Spleen (tissue), 11 donors: ENCODE results near the gene CENPO. TPM values are rescaled to one million over a fixed set of nuclear protein-coding genes. Genes with fewer than 3 reads are reported as not detected.

Experiments
- DNase-seq: peaks from one replicate; pipeline ENCODE4 v3.0.0-alpha.2; 2020
- H3K27ac ChIP-seq, 8 donors: fragments of 200-600 bp; sonication (generic) in 7 of 8; 1 replicate in 4 of 8; 2 replicates in 4 of 8; pipeline versions ENCODE4 v1.5.0 to v1.8.0; 2016 to 2021; ENCODE audit warnings: inconsistent platforms in 4 of 8, mild to moderate bottlenecking in 4 of 8, moderate library complexity in 1 of 8
- H3K27me3 ChIP-seq, 7 donors: fragments of 200-600 bp; sonication (generic) in 6 of 7; replicated peaks in 1 of 7; 1 replicate in 4 of 7; 2 replicates in 3 of 7; pipeline versions ENCODE4 v1.5.0 to v1.8.0; 2016 to 2021; ENCODE audit warnings: inconsistent platforms in 3 of 7, mild to moderate bottlenecking in 1 of 7
- H3K36me3 ChIP-seq, 6 donors: fragments of 200-600 bp; sonication (generic) in 5 of 6; 1 replicate in 4 of 6; 2 replicates in 2 of 6; pipeline versions ENCODE4 v1.5.0 to v1.8.0; 2016 to 2021; ENCODE audit warnings: inconsistent platforms in 2 of 6
- H3K4me1 ChIP-seq, 6 donors: fragments of 200-600 bp; sonication (generic) in 5 of 6; 1 replicate in 3 of 6; 2 replicates in 3 of 6; pipeline versions ENCODE4 v1.5.0 to v1.8.0; 2016 to 2021; ENCODE audit warnings: inconsistent platforms in 3 of 6
- H3K4me3 ChIP-seq, 8 donors: fragments of 200-600 bp; sonication (generic) in 7 of 8; 1 replicate in 4 of 8; 2 replicates in 4 of 8; pipeline versions ENCODE4 v1.5.0 to v1.8.0; 2016 to 2021; ENCODE audit warnings: inconsistent platforms in 4 of 8, mild to moderate bottlenecking in 4 of 8, moderate library complexity in 2 of 8
- H3K9me3 ChIP-seq, 8 donors: fragments of 200-600 bp; sonication (generic) in 7 of 8; 1 replicate in 4 of 8; 2 replicates in 4 of 8; pipeline versions ENCODE4 v1.5.0 to v1.8.0; 2016 to 2021; ENCODE audit warnings: inconsistent platforms in 4 of 8
- CTCF ChIP-seq, 11 experiments: fragments of 200-600 bp in 7 of 11; fragments of 450-650 bp in 4 of 11; sonication (generic) in 4 of 11; IDR thresholded peaks in 8 of 11; conservative IDR thresholded peaks in 3 of 11; 1 replicate in 7 of 11; 2 replicates in 4 of 11; pipeline versions ENCODE4 v1.4.0 to v1.8.0; 2016 to 2021; ENCODE audit warnings: antibody characterized with exemption in 11 of 11, inconsistent platforms in 4 of 11, mild to moderate bottlenecking in 1 of 11
- POLR2A ChIP-seq, 3 donors: fragments of 450-650 bp; IDR thresholded peaks; one replicate each; pipeline ENCODE4 v1.5.1; 2017; ENCODE audit warnings: antibody characterized with exemption in 3 of 3, mild to moderate bottlenecking in 1 of 3
- POLR2AphosphoS5 ChIP-seq, 3 donors: sonication (generic); formaldehyde crosslinking; IDR thresholded peaks; one replicate each; pipeline ENCODE4 v1.5.1; 2017; ENCODE audit warnings: antibody characterized with exemption in 3 of 3
- WGBS, 5 donors: extraction: QIAGEN DNeasy Blood & Tissue Kit in 3 of 5; methylation state at CpG; one replicate each; pipeline versions ENCODE4 v1.1.5 to v1.1.7; 2013 to 2018; 5-methylcytosine and 5-hydroxymethylcytosine counted together
- intact Hi-C: fragments of 100-400 bp; cut with DNase I; formaldehyde crosslinking; loops from one replicate; pipeline ENCODE4 v1.15.0; 2023; ENCODE audit warnings: low total_unique reads
- polyA plus RNA-seq, 3 donors: library from polyadenylated mRNA; stranded (reverse); fragments of 200-250 nt; gene quantifications; one replicate each; pipeline ENCODE4 v1.2.1, GENCODE V29; 2013
- total RNA-seq, 7 donors: library from RNA; depleted of rRNA in 3 of 7; stranded (reverse); fragments of >200 nt in 3 of 7; fragmentation: NEBNext Ultra II Directional in 4 of 7; extraction: Animal tissue kit (Norgen Biotek cat#: 25700) in 4 of 7; gene quantifications; one replicate each; pipeline versions ENCODE4 v1.1.0 to v1.2.1, GENCODE V29; 2016 to 2021
- donor health status: healthy with polysubstance abuse.
- donor health status: DM: no; HTN: no; CAD: no; lungs with moderate emphysema.
- donor health status: DM: no; HTN: no; CAD: no.
- donor health status: Bipolar disorder and iron deficiency.
- donor health status: healthy.
- donor health status: DM: no; HTN: no; CAD: no.
- donor health status: DM: yes; HTN: yes; CAD: no.

Gene CENPO
- total and polyA plus RNA-seq, 10 donors, result 1.7 to 10.4 (median 8.2) TPM

DNA sequence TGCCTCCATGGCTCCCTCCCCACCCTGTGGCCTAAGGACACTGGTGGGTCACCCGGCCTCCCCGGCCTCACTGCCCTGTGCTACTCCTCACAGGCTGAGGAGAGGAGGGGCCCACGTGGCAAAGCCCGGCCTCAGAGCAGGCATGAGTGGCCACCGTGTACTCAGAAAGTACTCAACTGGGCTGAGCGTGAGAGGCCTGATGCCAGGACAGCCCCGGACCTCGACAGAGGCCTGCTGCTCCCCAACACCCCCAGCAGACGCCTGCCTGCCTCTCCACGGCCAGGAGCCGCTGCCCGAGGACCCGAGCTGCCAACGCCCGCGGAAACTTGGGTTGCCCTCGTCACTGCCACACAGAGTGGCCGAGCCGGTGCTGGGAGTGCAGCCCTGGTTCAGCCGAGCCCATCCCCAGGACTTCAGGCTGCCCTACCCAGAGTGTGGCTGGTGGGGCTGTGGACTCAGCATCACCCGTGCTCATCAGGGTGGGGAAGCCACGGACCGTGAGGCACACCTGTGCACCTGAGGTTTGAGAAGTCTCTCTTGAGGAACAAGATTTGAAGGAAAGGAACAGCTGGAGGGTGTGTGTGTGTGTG is 59.3 kb downstream of the CENPO start:
- no peaks in the 10 kb centered on the region for H3K27me3 ChIP-seq
- WGBS, 5 donors, result 86 to 96% (median 94%) methylated on average over 3 to 23 of the region's 23 CpGs
- intact Hi-C loops, result no loop called here
- H3K4me3 ChIP-seq, result no peak overlapping the region
- peaks cover 0 to 15% (median 6%) of the 10 kb centered on the region in 8 donors for H3K9me3 ChIP-seq
- no peak for TF ChIP-seq CTCF (IDR thresholded peaks at IDR 0.05 in 8 of 11, conservative IDR thresholded peaks at IDR 0.05 in 3 of 11)
- TF ChIP-seq POLR2AphosphoS5 (IDR thresholded peaks at IDR 0.05), result no peak
- no peak for TF ChIP-seq POLR2A (IDR thresholded peaks at IDR 0.05)
- peaks cover 0 to 36% (median 0%) of the 10 kb centered on the region in 6 donors for H3K36me3 ChIP-seq
- peaks cover 0 to 28% (median 1%) of the 10 kb centered on the region in 6 donors for H3K4me1 ChIP-seq
- H3K27ac ChIP-seq, result no peak overlapping the region
- peak; percentile 62 for DNase-seq

GRCh38 chr2:24853046-24853445 is 59.8 kb downstream of the CENPO start:
- peak; percentile 43 for DNase-seq
- Histone ChIP-seq H3K4me3 (no peak overlapping the region), H3K9me3 (peaks cover 0 to 12% (median 5%) of the 10 kb centered on the region in 8 donors), H3K27me3 (no peaks in the 10 kb centered on the region), H3K36me3 (peaks cover 0 to 36% (median 0%) of the 10 kb centered on the region in 6 donors), H3K27ac (no peak overlapping the region), H3K4me1 (peaks cover 0 to 34% (median 3%) of the 10 kb centered on the region in 6 donors)
- intact Hi-C loops, result no loop called here
- WGBS, 5 donors, result 92 to 96% (median 95%) methylated on average over 9 of the region's 9 CpGs
- no peak for TF ChIP-seq POLR2A (IDR thresholded peaks at IDR 0.05)
- no peak for TF ChIP-seq POLR2AphosphoS5 (IDR thresholded peaks at IDR 0.05)
- no peak for TF ChIP-seq CTCF (IDR thresholded peaks at IDR 0.05 in 8 of 11, conservative IDR thresholded peaks at IDR 0.05 in 3 of 11)

DNA sequence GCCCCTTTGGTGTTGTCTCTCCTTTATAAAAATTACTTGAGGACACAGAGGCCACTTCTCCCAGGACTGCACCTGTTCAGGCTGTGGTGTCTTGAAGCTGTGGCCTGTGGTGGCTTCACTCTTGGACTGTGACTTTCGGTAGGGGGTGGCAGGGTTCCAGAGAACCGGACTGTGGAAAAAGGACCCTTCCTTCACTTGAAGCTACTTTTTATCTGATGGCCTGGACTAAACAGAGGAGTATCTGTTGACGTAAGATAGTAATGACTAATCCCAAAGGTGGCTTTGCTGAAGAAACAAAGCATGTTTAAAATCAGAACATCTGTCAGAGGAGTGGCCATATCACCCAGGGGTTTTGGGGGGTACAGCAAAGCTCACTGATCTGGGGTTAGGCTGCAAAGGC is 60.8 kb downstream of the CENPO start:
- Histone ChIP-seq H3K4me1 (peaks cover 0 to 35% (median 4%) of the 10 kb centered on the region in 6 donors), H3K4me3 (no peak overlapping the region), H3K27ac (peak overlapping the region in 4 of 8 donors; percentile 65 to 73 (median 68)), H3K27me3 (no peaks in the 10 kb centered on the region), H3K36me3 (peaks cover 0 to 41% (median 0%) of the 10 kb centered on the region in 6 donors), H3K9me3 (peaks cover 0 to 5% (median 0%) of the 10 kb centered on the region in 8 donors)
- no peak for DNase-seq
- TF ChIP-seq CTCF (IDR thresholded peaks at IDR 0.05 in 8 of 11, conservative IDR thresholded peaks at IDR 0.05 in 3 of 11) (no peak), POLR2AphosphoS5 (IDR thresholded peaks at IDR 0.05) (no peak), POLR2A (IDR thresholded peaks at IDR 0.05) (no peak)
- intact Hi-C loops, result no loop called here
- WGBS, 5 donors, result 92 to 100% (median 97%) methylated on average over 3 of the region's 3 CpGs

DNA sequence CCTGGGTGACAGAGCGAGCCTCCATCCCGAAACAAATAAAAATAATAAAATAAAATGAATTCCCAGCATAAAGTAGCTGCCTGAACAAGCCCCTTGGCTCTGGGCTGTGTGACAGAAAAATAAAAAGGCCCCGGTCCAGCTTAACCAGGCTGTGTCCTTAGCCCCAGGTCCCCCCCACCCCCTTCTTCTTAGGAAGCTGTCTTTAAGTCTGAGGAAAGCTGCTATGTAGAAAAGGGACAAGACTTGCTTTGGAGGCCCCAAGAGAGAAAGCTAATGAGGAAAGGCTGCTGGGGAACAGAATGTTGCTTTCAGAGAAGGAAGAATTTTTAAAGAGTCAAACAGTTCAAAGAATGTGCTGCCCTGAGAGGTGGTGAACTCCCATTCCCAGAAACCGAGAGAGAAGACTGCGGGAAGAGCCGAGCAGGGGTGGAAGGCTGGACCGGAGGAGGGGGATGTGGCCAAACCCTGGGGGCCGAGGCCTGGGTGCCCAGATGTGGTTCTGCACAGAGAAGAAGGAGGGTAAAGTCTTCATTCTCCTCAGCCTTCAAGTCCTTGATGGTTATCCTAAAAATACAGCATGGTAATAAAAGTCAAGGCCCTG is 61.9 kb downstream of the CENPO start:
- no peaks in the 10 kb centered on the region for H3K9me3 ChIP-seq
- H3K27ac ChIP-seq, result peak overlapping the region in 7 of 8 donors; percentile 26 to 73 (median 65)
- WGBS, 5 donors, result 80 to 89% (median 87%) methylated on average over 8 of the region's 8 CpGs
- TF ChIP-seq POLR2A (IDR thresholded peaks at IDR 0.05), result no peak
- peak in 1 of 3 donors; percentile 32 for TF ChIP-seq POLR2AphosphoS5 (IDR thresholded peaks at IDR 0.05)
- DNase-seq, result peak; percentile 47
- H3K27me3 ChIP-seq, result no peaks in the 10 kb centered on the region
- peaks cover 0 to 35% (median 4%) of the 10 kb centered on the region in 6 donors for H3K4me1 ChIP-seq
- H3K36me3 ChIP-seq, result peaks cover 0 to 47% (median 0%) of the 10 kb centered on the region in 6 donors
- intact Hi-C loops, result no loop called here
- H3K4me3 ChIP-seq, result no peak overlapping the region
